Cardiac fibroblast (primary cell): ENCODE data around the gene MYT1.
"Not testable (repeated sequence)": the region's sequence is repeated elsewhere in the genome, so short reads cannot be mapped to it uniquely, and the experiment has no call there.

Experiments
- DNase-seq, 2 donors: peaks; one replicate each; pipeline versions ENCODE4 v3.0.0 to v3.0.0-alpha.2; 2010; ENCODE audit warnings: low read depth in 2 of 2
- H3K4me3 ChIP-seq, 2 donors: replicated peaks in 1 of 2; 1 replicate in 1 of 2; 2 replicates in 1 of 2; pipeline ENCODE4 v1.5.1; 2011; ENCODE audit warnings: low read depth in 2 of 2, low read length in 2 of 2, mild to moderate bottlenecking in 2 of 2, moderate library complexity in 1 of 2
- CTCF ChIP-seq: IDR thresholded peaks from one replicate; pipeline ENCODE4 v1.5.1; 2011; ENCODE audit warnings: low read depth, mild to moderate bottlenecking, low read length, inconsistent platforms

MYT1 gene

GRCh38 chr20:64279826-64280459 is 115.7 kb downstream of the MYT1 start:
- no peak overlapping the region for H3K4me3 ChIP-seq
- DNase-seq, result peak in 1 of 2 donors; percentile 2
- no peak for TF ChIP-seq CTCF

- no peak overlapping the region for H3K4me3 ChIP-seq
- DNase-seq, result no peak
- TF ChIP-seq CTCF, result no peak
Measured at GRCh38 chr20:64280460-64280843, 116.2 kb downstream of the MYT1 start.

GRCh38 chr20:64283646-64284045 is 119.4 kb downstream of the MYT1 start:
- DNase-seq, result no peak
- no peak for TF ChIP-seq CTCF
- H3K4me3 ChIP-seq, result no peak overlapping the region

- peak; percentile 43 to 77 for DNase-seq
- TF ChIP-seq CTCF, result peak; percentile 84
- H3K4me3 ChIP-seq, result not testable (repeated sequence)
Measured at GRCh38 chr20:64285579-64286446, 121.6 kb downstream of the MYT1 start.

GRCh38 chr20:64286447-64287263 is 122.4 kb downstream of the MYT1 start:
- H3K4me3 ChIP-seq, result not testable (repeated sequence)
- peak in 1 of 2 donors; percentile 3 for DNase-seq

- not testable (repeated sequence) for H3K4me3 ChIP-seq, DNase-seq
Measured at GRCh38 chr20:64287264-64287590, 123.0 kb downstream of the MYT1 start.
